Natural killer cell treated with Interleukin-12 subunit alpha and Interleukin-12 subunit beta and Interleukin-15 and Interleukin-18, amount 100 ng/mL, for 72 hours (primary cell): Measurements from ENCODE around the gene AIFM1. TPM values are rescaled to one million over a fixed set of nuclear protein-coding genes. Genes with fewer than 3 reads are reported as not detected.

Experiments
- ATAC-seq, 2 donors: fragments of 150-1000 bp; cut with Tn5 transposase in 1 of 2; sonication (Bioruptor Pico), chemical (Tn5 transposase) in 1 of 2; 2 replicates each; pipeline ENCODE4 v1.10.0; 2021
- DNase-seq: peaks from one replicate; pipeline ENCODE4 v3.0.0; 2022; ENCODE audit warnings: low spot score
- H3K27ac Mint-ChIP-seq, 2 donors: 1 replicate in 1 of 2; 2 replicates in 1 of 2; pipeline ENCODE4 v1.8.0; 2022; ENCODE audit warnings: mixed read lengths in 2 of 2, mild to moderate bottlenecking in 1 of 2, moderate library complexity in 1 of 2
- H3K27me3 Mint-ChIP-seq, 2 donors: 1 replicate in 1 of 2; 2 replicates in 1 of 2; pipeline ENCODE4 v1.8.0; 2022; ENCODE audit warnings: mixed read lengths in 2 of 2
- H3K36me3 Mint-ChIP-seq: one replicate; pipeline ENCODE4 v1.8.0; 2022; ENCODE audit warnings: mixed read lengths
- H3K4me1 Mint-ChIP-seq, 2 donors: 1 replicate in 1 of 2; 2 replicates in 1 of 2; pipeline ENCODE4 v1.8.0; 2022; ENCODE audit warnings: low read depth in 2 of 2, mixed read lengths in 2 of 2, mild to moderate bottlenecking in 1 of 2
- H3K4me3 Mint-ChIP-seq: one replicate; pipeline ENCODE4 v1.8.0; 2022; ENCODE audit warnings: mixed read lengths
- H3K9me3 Mint-ChIP-seq: 2 replicates; pipeline ENCODE4 v1.8.0; 2022; ENCODE audit warnings: mixed read lengths
- total RNA-seq, 2 donors: library from RNA; stranded (reverse); gene quantifications; one replicate each; pipeline ENCODE4 v1.2.3, GENCODE V29; 2022

The AIFM1 gene
- total RNA-seq, 2 donors from 2014 or later, result 38.6 to 49.1 TPM

GRCh38 chrX:130085551-130086446, 79.8 kb downstream of the AIFM1 start:
- ATAC-seq (peak in 1 of 2 donors; percentile 11), DNase-seq (peak; percentile 69)
- H3K9me3 Mint-ChIP-seq, result no peaks in the 10 kb centered on the region
- H3K36me3 Mint-ChIP-seq, result no peaks in the 10 kb centered on the region
- H3K27me3 Mint-ChIP-seq, result no peaks in the 10 kb centered on the region
- H3K4me3 Mint-ChIP-seq, result peak overlapping the region; percentile 93
- H3K27ac Mint-ChIP-seq, result peak overlapping the region; percentile 86 to 96
- H3K4me1 Mint-ChIP-seq, result peaks cover 53 to 72% of the 10 kb centered on the region in 2 donors

GRCh38 chrX:130084631-130085237, 80.9 kb downstream of the AIFM1 start:
- H3K27ac Mint-ChIP-seq, result peak overlapping the region; percentile 86 to 96
- H3K4me3 Mint-ChIP-seq, result peak overlapping the region; percentile 93
- no peaks in the 10 kb centered on the region for H3K9me3 Mint-ChIP-seq
- no peaks in the 10 kb centered on the region for H3K27me3 Mint-ChIP-seq
- ATAC-seq (peak; percentile 46 to 59), DNase-seq (peak; percentile 83)
- H3K36me3 Mint-ChIP-seq, result no peaks in the 10 kb centered on the region
- peaks cover 56 to 77% of the 10 kb centered on the region in 2 donors for H3K4me1 Mint-ChIP-seq

DNA sequence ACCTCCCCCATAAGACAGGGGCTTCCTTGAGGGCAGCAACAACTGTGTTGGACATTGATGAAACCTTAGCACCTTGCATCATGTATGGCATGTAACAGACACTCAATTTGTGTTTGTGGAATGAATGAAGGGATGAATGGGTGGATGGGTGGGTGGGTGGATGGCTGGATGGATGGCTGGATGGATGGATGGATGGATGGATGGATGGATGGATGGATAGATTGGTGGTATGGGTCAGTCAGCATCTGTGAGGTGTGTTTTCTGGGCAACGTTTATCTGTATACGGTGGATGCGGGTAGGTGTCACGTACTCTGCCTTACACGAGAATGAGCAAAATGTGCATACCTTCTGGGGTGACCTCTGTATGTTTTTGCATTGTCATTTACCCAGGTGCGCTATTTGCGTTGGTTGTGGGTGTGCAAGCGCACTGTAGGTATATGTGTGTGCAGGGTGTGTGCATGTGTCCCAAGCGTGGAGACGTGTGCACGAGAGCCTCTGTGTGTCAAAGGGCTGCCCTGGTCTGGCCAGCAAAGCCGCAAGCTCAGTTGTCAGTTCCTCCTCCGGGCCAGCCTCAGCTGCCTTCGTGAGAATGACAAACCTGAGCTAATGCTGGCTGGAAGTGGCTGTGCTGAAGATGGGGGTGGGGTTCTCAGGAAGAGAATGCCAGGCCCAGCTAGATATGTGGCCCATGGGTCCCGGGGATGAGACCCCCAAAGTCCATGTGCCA, 81.8 kb downstream of the AIFM1 start:
- no peak for DNase-seq
- no peaks in the 10 kb centered on the region for H3K36me3 Mint-ChIP-seq
- peaks cover 55 to 78% of the 10 kb centered on the region in 2 donors for H3K4me1 Mint-ChIP-seq

DNA sequence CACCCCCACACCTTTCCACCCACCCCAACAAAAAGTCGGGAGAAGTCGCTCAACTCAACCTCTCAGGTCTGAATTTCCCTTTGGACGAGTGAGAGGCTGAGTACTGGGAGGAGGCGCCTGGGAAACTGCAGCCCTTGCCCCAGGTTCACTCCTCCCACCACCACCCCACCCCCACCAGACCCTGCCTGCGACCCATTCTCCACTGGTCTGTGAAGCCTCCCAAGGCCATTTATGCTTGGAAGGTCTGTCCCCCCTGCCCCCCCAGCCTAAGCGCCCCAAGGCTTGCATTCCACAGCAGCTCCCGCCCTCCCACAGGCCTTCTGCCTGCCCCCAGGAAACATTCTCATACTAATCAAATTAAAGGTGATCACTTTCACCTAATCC, 82.5 kb downstream of the AIFM1 start:
- H3K9me3 Mint-ChIP-seq, result no peaks in the 10 kb centered on the region
- DNase-seq (no peak), ATAC-seq (no peak)
- H3K27ac Mint-ChIP-seq, result peak overlapping the region; percentile 86 to 96
- no peaks in the 10 kb centered on the region for H3K27me3 Mint-ChIP-seq
- no peaks in the 10 kb centered on the region for H3K36me3 Mint-ChIP-seq
- peaks cover 55 to 79% of the 10 kb centered on the region in 2 donors for H3K4me1 Mint-ChIP-seq
- H3K4me3 Mint-ChIP-seq, result peak overlapping the region; percentile 93

More for the DNA sequence above, 81.8 kb downstream of the AIFM1 start:
- no peaks in the 10 kb centered on the region for H3K27me3 Mint-ChIP-seq
- no peaks in the 10 kb centered on the region for H3K9me3 Mint-ChIP-seq
- peak in 1 of 2 donors; percentile 1 for ATAC-seq
- H3K4me3 Mint-ChIP-seq, result peak overlapping the region; percentile 93
- peak overlapping the region; percentile 86 to 96 for H3K27ac Mint-ChIP-seq

DNA sequence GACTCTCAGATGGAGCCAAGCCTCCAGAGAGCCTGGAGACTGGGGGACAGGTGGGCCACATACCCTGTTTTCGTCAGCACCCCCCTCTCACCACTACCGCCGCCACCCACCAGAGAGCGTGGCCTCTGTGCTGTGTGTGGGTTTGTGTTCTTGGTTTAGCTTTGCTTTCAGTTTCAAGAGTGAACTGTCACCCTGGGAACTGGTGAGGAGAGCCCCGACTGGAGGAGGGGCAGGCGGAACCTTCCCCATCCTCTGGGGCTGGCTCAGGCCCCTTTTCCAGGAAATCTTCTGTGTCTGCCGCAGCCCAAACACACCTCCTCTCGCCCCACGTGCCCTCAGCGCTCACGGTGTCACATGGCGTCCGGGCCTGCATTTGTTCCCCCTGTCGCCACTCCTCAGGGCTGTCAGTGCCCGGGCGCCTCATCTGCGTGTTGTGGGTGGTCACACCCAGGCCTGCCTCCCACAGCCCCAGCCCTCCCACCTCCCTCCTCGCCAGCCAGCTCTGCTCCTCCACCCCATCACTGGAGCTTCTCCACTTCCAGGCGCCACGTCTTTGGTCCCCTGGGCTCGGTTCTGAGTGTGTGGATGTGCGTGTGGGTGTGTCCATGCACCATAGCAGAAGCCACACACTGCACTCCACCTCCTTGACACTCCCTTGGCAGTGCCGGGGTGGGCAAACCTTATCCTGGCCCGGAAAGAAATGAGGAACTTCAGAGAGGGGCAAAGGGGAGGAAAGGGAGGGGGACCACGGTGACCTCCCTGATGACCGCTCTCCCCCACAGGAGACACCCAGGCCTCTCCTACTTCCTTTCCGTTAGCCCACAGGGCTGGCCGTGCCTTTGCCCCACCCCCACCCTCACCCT, 83.2 kb downstream of the AIFM1 start:
- Mint-ChIP-seq H3K9me3 (no peaks in the 10 kb centered on the region), H3K36me3 (no peaks in the 10 kb centered on the region), H3K27me3 (no peaks in the 10 kb centered on the region), H3K4me1 (peaks cover 49 to 73% of the 10 kb centered on the region in 2 donors), H3K27ac (peak overlapping the region; percentile 86 to 96), H3K4me3 (peak overlapping the region; percentile 93)
- DNase-seq (peak; percentile 92), ATAC-seq (peak; percentile 83)

DNA sequence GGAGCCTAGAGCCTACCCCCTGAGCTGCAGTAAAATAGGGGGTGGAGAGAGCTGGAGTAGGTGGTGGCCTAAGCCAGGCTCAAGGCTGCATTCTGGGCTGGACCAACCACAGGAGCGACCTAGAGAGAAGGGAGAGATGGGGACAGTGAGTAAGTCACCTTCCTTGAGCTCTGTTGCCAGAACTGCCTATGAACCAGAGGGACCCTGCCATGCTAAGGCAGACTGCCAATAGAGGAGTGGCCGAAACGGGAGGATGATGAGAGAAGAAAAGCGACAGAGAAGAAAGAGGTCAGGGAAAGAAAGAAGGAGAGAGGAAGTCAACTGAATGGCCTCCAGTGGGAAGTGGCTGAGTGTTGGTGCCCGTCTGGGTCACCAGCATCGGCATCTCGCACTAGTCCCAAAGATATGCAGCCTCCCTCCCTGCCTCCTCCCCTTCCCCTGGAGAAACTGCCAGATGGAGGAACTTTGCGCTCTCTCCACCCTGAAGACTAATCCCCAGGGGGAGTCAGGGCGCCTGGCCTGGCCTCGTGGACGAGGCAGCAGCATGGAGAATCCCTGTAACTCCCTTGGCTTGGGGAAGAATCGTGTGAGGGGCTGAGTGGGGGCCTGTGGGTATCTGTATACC, 84.1 kb downstream of the AIFM1 start:
- peaks cover 45 to 68% of the 10 kb centered on the region in 2 donors for H3K4me1 Mint-ChIP-seq
- peak overlapping the region; percentile 93 for H3K4me3 Mint-ChIP-seq
- no peaks in the 10 kb centered on the region for H3K9me3 Mint-ChIP-seq
- DNase-seq (no peak), ATAC-seq (no peak)
- peak overlapping the region; percentile 86 to 96 for H3K27ac Mint-ChIP-seq
- H3K36me3 Mint-ChIP-seq, result no peaks in the 10 kb centered on the region
- H3K27me3 Mint-ChIP-seq, result no peaks in the 10 kb centered on the region

GRCh38 chrX:130080791-130081367, 84.8 kb downstream of the AIFM1 start:
- peak overlapping the region; percentile 86 to 96 for H3K27ac Mint-ChIP-seq
- no peaks in the 10 kb centered on the region for H3K9me3 Mint-ChIP-seq
- no peak for ATAC-seq
- peak overlapping the region; percentile 93 for H3K4me3 Mint-ChIP-seq
- H3K27me3 Mint-ChIP-seq, result no peaks in the 10 kb centered on the region
- no peak for DNase-seq
- H3K4me1 Mint-ChIP-seq, result peaks cover 39 to 62% of the 10 kb centered on the region in 2 donors
- no peaks in the 10 kb centered on the region for H3K36me3 Mint-ChIP-seq

DNA sequence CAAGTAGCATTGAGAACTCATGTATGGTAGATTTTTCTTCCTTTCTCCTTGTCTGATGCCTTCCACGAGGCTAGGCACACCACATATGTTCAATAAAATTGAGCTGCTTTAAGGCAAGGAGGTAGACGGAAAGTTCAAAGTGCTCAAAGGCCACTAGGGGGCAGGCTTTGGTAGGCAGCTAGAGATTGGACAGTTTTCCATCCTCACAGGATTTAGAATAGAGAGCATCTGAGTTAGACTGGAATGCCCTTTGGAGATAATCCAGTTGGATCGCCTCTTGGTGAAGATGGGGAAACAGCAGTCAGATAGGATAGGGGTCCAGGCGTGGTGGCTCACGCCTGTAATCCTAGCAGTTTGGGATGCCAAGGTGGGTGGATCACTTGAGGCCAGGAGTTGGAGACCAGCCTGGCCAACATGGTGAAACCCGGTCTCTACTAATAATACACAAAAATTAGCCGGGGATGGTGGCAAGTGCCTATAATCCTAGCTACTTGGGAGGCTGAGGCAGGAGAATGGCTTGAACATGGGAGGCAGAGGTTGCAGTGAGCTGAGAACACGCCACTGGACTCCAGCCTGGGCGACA, 85.7 kb downstream of the AIFM1 start:
- Mint-ChIP-seq H3K9me3 (no peaks in the 10 kb centered on the region), H3K4me3 (peak overlapping the region; percentile 65), H3K27me3 (no peaks in the 10 kb centered on the region), H3K27ac (peak overlapping the region; percentile 77 to 91), H3K4me1 (peaks cover 35 to 53% of the 10 kb centered on the region in 2 donors), H3K36me3 (no peaks in the 10 kb centered on the region)
- no peak for DNase-seq
- ATAC-seq, result no peak

Other genes with a start within 250 kb of the AIFM1 start
- gene BCORL1, start 183.2 kb downstream of the AIFM1 start, total RNA-seq, result 10 to 100 TPM in 1 of 2 donors, 1 to 10 TPM in 1; 9.9 to 18.8 TPM
- gene ELF4, start 55.3 kb downstream of the AIFM1 start, total RNA-seq, result 10 to 100 TPM; 38.8 to 71.0 TPM
- 10 to 100 TPM; 25.4 to 44.2 TPM for gene RAB33A, start 6.1 kb upstream of the AIFM1 start, total RNA-seq
- gene ZNF280C, start 103.1 kb upstream of the AIFM1 start, total RNA-seq, result 1 to 10 TPM; 4.1 to 6.7 TPM
- 10 to 100 TPM; 11.9 to 12.1 TPM for gene SLC25A14, start 174.1 kb upstream of the AIFM1 start, total RNA-seq
- not detected for gene GPR119, start 219.8 kb upstream of the AIFM1 start, total RNA-seq
- gene RBMX2, start 236.1 kb upstream of the AIFM1 start, total RNA-seq, result 10 to 100 TPM; 22.3 to 24.4 TPM